NCI-H82 treated with DMSO at 0.1 percent for 48 hours (cell line): ENCODE measurements around the gene CCM2.

Experiments
- DNase-seq: peaks from one replicate; lab custom pipeline; 2025; ENCODE audit not compliant: unreplicated experiment; lab: John Stamatoyannopoulos, UW

CCM2 gene

GRCh38 chr7:45000093-45001032 lies at the start of gene CCM2:
CCM2 (plus strand) TSS chr7:45000201; CDS start chr7:45000334, 133 bp downstream.
- no peak for DNase-seq

GRCh38 chr7:44953156-44953555 lies 46.8 kb upstream of the CCM2 start:
- no peak for DNase-seq

- DNase-seq: no peak
Measured at GRCh38 chr7:44955733-44956132, 44.3 kb upstream of the CCM2 start.

DNA sequence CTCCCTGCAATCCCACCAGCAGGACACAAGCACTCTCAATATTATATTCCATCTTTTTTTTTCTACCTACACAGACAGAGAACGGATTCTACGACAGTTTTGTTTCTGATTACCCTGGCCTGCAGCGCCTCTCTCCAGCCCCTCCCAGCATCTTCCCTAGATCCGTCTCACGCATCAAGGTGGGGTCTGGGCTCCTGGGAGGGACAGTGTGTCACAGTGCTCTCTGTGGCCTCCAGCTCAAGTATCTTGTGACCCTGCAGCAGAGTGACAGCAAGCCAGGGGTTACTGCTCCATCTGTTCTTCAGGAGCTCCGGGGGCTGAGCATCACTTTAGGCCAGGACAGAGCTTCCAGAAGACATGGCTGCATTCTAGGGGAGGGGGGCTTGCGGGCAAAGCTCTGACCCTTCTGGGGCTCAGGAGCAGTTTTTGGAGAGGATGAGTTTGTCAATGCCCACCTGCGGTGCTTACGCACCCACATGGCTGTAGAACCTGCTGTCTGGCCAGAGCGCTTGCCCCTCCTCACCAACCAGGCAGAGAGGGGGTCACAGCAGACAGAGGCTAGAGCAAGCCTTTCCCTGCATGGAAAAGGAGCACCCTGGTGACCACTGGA lies 43.7 kb upstream of the CCM2 start:
- no peak for DNase-seq

- no peak for DNase-seq
Measured at GRCh38 chr7:44958645-44959344, 41.2 kb upstream of the CCM2 start.

- DNase-seq: no peak
Measured at GRCh38 chr7:44959433-44959951, 40.5 kb upstream of the CCM2 start.

DNA sequence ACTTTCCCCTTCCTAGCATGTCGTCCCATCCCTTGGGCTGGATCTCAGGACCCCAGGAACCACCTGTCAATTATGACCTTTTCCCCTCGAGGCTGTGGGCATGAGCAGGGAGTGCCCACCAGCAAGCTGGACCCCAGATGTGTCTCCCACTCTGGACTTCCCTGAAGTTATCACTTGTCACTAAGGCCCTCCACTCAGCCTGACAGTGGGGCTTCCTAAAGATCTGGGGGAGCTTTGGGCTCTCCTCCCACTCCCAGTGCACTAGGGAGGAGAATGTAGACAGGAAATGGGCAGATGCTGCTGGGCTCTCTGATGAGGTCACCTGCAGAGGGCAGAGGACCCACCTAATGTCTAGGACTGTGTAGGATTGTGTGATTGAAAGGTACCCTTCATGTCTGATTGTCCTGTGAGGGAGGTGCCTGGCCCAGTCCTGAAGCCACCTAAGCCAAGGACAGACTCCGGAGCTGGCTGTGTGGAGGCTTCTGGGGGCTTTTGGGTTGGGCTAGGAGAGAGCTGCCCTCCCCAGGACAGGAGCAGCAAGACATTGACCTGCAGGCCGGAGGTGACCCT lies 39.9 kb upstream of the CCM2 start:
- no peak for DNase-seq

- no peak for DNase-seq
Measured at GRCh38 chr7:44961844-44962482, 38.0 kb upstream of the CCM2 start.

GRCh38 chr7:44962483-44963251 lies 37.3 kb upstream of the CCM2 start:
- no peak for DNase-seq

- no peak for DNase-seq
Measured at GRCh38 chr7:44963364-44964290, 36.4 kb upstream of the CCM2 start.

DNA sequence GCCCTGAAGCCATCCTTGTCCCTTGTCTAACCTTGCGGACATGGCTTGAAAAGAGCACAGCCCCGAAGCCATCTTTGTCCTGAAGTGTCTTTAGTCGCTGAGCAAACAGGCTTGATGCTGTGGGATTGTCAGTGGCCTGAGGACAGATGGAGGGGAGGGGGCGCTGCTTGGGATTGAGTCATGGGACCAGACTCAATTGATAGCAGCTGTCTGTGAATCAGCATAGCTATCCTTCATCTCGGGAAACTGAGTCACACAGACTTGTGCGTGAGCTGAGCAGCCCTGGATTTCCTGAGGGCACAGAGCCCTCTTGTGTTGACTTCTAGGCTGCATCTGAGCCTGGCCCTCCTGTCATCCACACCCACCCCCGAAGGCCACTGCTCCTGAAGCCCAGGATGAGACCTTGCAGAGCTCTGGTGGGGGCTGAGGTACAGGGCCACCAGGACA lies 35.6 kb upstream of the CCM2 start:
- no peak for DNase-seq

DNA sequence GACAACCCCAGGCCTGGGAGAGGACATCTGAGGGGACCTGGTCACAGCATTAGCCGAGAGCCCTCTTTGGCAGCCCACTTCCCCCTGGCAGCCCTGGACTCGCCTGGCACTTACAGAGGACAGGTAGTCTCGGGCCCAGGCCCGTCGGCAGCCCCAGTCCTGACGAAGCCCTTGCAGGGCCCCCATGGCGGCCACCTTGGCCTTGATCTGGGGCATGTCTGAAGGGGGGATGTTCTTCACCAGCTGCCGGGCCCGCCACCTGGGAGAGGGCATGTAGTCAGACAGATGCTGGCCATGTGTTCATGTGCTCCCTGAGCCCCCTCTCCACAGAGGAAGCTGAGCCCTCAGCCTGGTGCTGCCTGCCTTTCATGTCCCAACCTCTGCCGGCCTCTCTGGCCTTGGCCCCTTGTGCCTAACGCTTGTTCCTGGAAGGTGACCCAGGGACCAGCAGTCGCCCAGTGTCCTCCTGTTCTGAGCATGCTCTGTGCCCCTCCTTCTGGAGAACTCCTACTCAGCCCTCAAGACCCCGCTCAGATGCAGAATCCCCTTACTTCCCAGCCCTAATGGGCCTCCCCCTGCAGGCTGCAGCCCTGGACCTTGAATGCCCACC lies 35.1 kb upstream of the CCM2 start:
- no peak for DNase-seq

DNA sequence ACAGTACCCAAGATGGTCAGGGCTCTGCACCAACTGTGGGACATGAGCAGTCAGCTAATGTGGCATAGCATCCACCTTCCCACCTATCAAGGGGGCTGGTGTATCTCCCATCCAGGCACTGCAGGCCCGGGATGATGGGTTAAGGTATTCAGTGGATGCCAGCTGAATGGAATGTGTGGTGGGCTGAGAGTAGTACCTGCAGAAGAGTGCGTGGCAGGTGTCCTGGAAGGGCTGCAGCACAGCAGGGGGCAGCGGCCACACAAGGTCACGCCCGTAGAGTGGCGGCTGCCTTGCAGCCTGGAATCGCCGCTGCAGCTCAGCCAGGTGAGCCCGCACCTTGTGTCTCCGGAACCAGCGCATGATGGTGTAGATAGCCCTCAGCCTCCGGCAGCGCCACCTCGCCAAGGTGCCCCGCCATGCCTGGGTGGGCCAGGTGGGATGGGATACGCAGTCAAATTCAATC lies 34.5 kb upstream of the CCM2 start:
- DNase-seq: no peak

DNA sequence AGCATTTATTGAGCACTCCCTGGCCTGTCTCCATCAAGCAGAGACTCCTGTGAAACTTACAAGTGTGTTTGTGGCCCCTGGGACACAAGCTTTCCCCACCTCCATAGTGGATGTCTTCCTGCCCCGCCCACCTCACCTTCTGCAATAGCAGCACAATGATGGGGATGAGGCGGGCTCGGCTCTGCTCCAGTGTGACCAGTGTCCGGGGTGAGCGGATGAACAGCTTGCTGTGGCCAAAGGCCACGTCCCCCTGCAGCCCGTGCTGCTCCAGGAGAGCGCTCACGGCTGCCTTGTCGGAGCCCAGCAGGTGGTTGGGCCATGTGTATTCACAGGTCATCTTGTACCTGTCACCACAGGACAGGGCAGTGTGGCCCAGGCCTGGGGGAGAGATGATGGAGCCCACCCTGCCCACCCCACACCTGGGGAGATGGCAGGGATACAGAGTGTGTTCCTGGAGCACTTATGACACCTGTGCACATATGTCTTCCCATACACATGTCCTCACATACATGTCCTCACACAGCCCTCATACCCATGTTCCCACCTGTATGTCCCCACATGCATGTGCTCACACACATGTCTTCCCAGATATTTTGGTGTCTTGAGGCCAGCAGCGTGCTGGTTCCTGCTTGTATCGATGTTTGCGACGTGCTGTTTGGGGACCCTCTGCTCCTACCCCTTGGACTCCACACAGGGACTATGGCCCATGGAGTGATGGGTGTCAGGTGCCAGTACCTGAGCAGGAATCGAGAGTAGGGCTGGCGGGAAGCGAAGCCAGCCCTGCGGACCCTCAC lies 33.9 kb upstream of the CCM2 start:
- no peak for DNase-seq

- DNase-seq: no peak
Measured at GRCh38 chr7:44966731-44967538, 33.1 kb upstream of the CCM2 start.

DNA sequence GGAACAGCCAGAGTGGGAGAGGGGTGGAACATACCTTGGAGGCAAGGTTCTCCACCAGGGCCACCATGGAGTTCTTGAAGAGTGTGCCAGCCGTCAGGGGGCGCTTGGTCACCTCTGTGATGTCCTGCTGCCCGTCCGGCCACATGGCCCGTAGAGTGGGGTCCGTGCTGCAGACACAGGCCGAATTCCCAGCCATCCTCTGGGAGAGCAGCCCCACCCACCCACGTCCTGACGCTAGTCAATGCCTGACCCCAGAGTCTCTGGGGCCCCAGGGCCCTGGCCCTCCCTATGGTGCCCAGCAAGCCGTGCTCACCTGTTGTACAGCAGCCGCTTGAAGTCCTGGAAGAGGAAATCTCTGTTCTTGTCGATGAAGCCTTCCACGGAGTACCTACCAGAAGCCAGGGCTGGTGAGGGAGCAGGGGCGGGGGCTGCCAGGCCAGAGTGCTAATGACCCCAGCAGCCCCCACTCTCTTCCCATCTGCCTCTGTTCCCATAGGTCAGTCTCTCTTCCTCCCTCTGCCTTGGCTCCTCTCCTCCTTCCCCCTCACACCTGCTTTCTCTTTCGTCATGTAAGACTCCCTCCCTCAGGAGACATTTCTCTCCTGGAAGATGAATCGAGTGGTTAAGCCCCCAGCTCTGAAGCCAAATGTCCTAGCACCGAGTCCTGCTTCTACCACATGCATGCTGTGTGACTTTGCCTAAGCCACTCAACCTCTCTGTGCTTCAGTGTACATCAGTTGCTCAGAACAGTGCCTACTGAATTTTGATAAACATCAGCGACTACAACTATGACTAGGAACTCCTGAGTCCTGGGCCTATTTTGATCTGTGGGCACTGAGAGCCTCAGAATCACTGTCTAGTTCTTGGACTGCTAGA lies 32.2 kb upstream of the CCM2 start:
- no peak for DNase-seq
